Gastrocnemius medialis (tissue), 4 donors: ENCODE results near the gene MALAT1. TPM values are rescaled to one million over a fixed set of nuclear protein-coding genes. Genes with fewer than 3 reads are reported as not detected.
A peak's percentile ranks its signal among the peaks of the same experiment; 100 is the strongest.
"Not testable (repeated sequence)": the region's sequence is repeated elsewhere in the genome, so short reads cannot be mapped to it uniquely, and the experiment has no call there.

Experiments
- ATAC-seq, 2 donors: fragments of 150-250 bp; one replicate each; pipeline ENCODE4 v1.9.1; 2016
- DNase-seq, 2 donors: peaks; one replicate each; pipeline ENCODE4 v3.0.0-alpha.2; 2019
- H3K27ac ChIP-seq, 4 donors: fragments of 200-600 bp; sonication (generic); 1 replicate in 1 of 4; 2 replicates in 3 of 4; pipeline ENCODE4 v1.5.1; 2016 to 2018; ENCODE audit warnings: mild to moderate bottlenecking in 2 of 4, moderate library complexity in 1 of 4
- H3K27me3 ChIP-seq, 3 donors: fragments of 200-600 bp; sonication (generic) in 2 of 3; 1 replicate in 1 of 3; 2 replicates in 2 of 3; pipeline versions ENCODE4 v1.5.1 to v1.6.0; 2016 to 2019; ENCODE audit warnings: mild to moderate bottlenecking in 1 of 3, moderate library complexity in 1 of 3
- H3K36me3 ChIP-seq, 2 donors: fragments of 200-600 bp; sonication (generic) in 1 of 2; one replicate each; pipeline ENCODE4 v1.5.1; 2017 to 2018
- H3K4me1 ChIP-seq, 2 donors: fragments of 200-600 bp; sonication (generic) in 1 of 2; one replicate each; pipeline ENCODE4 v1.5.1; 2016 to 2017; ENCODE audit warnings: mild to moderate bottlenecking in 2 of 2
- H3K4me3 ChIP-seq, 4 donors: fragments of 200-600 bp; sonication (generic) in 3 of 4; 1 replicate in 1 of 4; 2 replicates in 3 of 4; pipeline ENCODE4 v1.5.1; 2016 to 2019; ENCODE audit warnings: mild to moderate bottlenecking in 2 of 4
- H3K9me3 ChIP-seq, 3 donors: fragments of 200-600 bp; sonication (generic) in 2 of 3; 1 replicate in 1 of 3; 2 replicates in 2 of 3; pipeline ENCODE4 v1.5.1; 2016 to 2019
- POLR2A ChIP-seq, 2 donors: fragments of 450-650 bp; IDR thresholded peaks; one replicate each; pipeline ENCODE4 v1.6.1; 2017; ENCODE audit warnings: antibody characterized with exemption in 2 of 2, mild to moderate bottlenecking in 2 of 2, moderate library complexity in 2 of 2
- in situ Hi-C, 4 donors: fragments of 200-750 bp; cut with MboI; loops; one replicate each; pipeline versions ENCODE4 v1.15.0 to v1.8.0; 2017; ENCODE audit warnings: low sequenced_read_pairs in 4 of 4
- intact Hi-C: fragments of 100-400 bp; cut with DNase I; formaldehyde crosslinking; loops from one replicate; pipeline ENCODE4 v1.15.1; 2023; ENCODE audit warnings: low total_unique reads
- total RNA-seq, 4 donors: library from RNA; depleted of rRNA; stranded (reverse); fragments of >200 nt; gene quantifications; one replicate each; pipeline versions ENCODE4 v1.1.0 to v1.2.3, GENCODE V29; 2016
- TF ChIP-seq, protein P1 (sequence below), 5 experiments: fragments of 450-650 bp in 3 of 5; fragments of 200-600 bp in 2 of 5; sonication (generic) in 2 of 5; IDR thresholded peaks in 4 of 5; conservative IDR thresholded peaks in 1 of 5; 1 replicate in 4 of 5; 2 replicates in 1 of 5; pipeline ENCODE4 v1.5.1; 2016 to 2019; ENCODE audit warnings: antibody characterized with exemption in 5 of 5, mild to moderate bottlenecking in 3 of 5, moderate library complexity in 3 of 5

MALAT1 gene
- total RNA-seq, 4 donors from 2014 or later = 874 to 6,745 (median 1,938) TPM

DNA sequence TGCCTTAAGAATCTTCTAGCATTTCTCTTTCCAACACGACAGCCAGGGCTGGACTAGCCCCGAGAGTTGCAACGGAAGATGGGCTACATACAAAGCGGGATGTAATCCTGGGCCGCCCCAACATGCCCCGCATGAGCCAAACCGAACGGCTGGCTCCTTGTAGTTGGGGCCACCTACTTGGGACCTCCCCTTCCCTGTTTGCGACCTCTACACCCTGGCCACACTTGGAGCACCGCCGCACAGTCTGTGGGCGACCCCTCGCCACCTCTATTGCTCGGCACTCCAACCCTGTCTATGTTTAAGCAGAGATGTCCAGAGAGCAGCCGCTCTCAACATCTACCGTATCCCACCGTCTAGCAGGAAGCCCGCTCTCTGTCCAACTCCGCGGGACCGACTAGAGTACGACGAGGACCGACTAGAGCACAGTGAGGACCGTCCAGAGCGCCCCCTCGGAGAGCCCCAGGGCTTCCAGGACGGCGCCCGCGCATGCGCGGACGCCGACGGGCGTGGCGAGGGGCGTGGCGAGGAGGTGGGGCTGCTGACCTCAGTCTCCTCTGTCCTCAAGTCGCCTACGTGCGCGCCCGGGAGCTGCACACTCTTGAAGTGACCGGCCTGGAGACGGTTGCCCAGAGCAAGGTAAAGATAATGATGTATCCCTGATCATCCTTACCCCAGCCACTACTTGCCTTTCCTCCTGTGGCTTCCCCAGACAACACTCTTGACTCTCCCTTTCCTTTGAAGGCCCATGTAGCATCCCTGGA is 44.0 kb upstream of the MALAT1 start:
- peak; percentile 88 to 94 for DNase-seq
- intact Hi-C loops (loop anchor here (2.0 kb wide), 2 partner anchors 16 to 38 kb away; no protein-coding TSS in a partner anchor), in situ Hi-C loops (no loop called here)
- H3K4me3 ChIP-seq = peak overlapping the region; percentile 55 to 74 (median 58)
- no peaks in the 10 kb centered on the region for H3K9me3 ChIP-seq
- H3K27ac ChIP-seq = peak overlapping the region; percentile 87 to 93 (median 90)
- H3K27me3 ChIP-seq = no peaks in the 10 kb centered on the region
- H3K4me1 ChIP-seq = peaks cover 12 to 16% of the 10 kb centered on the region in 2 donors
- no peaks in the 10 kb centered on the region for H3K36me3 ChIP-seq
- ATAC-seq = peak; percentile 80 to 88
- TF ChIP-seq POLR2A (IDR thresholded peaks at IDR 0.05) = peak; percentile 83 to 95
- TF ChIP-seq, protein P1, sequence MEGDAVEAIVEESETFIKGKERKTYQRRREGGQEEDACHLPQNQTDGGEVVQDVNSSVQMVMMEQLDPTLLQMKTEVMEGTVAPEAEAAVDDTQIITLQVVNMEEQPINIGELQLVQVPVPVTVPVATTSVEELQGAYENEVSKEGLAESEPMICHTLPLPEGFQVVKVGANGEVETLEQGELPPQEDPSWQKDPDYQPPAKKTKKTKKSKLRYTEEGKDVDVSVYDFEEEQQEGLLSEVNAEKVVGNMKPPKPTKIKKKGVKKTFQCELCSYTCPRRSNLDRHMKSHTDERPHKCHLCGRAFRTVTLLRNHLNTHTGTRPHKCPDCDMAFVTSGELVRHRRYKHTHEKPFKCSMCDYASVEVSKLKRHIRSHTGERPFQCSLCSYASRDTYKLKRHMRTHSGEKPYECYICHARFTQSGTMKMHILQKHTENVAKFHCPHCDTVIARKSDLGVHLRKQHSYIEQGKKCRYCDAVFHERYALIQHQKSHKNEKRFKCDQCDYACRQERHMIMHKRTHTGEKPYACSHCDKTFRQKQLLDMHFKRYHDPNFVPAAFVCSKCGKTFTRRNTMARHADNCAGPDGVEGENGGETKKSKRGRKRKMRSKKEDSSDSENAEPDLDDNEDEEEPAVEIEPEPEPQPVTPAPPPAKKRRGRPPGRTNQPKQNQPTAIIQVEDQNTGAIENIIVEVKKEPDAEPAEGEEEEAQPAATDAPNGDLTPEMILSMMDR (IDR thresholded peaks at IDR 0.05 in 4 of 5, conservative IDR thresholded peaks at IDR 0.05 in 1 of 5) = no peak

DNA sequence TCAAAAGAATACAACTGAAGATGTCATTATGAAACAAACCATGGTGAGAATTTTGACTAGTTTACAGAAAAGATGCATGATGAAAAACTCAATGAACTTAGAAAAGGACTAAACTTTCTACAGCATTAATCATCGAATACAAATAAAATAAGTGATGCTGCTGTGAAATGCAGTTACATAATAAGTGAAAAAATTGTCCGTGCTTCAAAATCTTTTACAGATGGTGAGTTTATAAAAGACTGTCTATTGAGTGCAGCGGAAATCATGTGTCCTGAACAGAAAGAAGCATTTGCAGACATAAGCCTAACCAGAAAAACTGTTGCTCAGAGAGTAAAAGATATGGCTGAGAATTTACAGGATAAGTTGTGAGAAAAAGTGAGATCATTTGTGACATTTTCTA is 42.4 kb upstream of the MALAT1 start:
- no peaks in the 10 kb centered on the region for H3K36me3 ChIP-seq
- peaks cover 12 to 16% of the 10 kb centered on the region in 2 donors for H3K4me1 ChIP-seq
- no peak for TF ChIP-seq POLR2A (IDR thresholded peaks at IDR 0.05)
- TF ChIP-seq, protein P1 (IDR thresholded peaks at IDR 0.05 in 4 of 5, conservative IDR thresholded peaks at IDR 0.05 in 1 of 5) = no peak
- intact Hi-C loops (no loop called here), in situ Hi-C loops (no loop called here)
- no peaks in the 10 kb centered on the region for H3K27me3 ChIP-seq
- H3K27ac ChIP-seq = peak overlapping the region in 1 of 4 donors; percentile 93
- ATAC-seq (no peak), DNase-seq (no peak)
- no peaks in the 10 kb centered on the region for H3K9me3 ChIP-seq
- no peak overlapping the region for H3K4me3 ChIP-seq

DNA sequence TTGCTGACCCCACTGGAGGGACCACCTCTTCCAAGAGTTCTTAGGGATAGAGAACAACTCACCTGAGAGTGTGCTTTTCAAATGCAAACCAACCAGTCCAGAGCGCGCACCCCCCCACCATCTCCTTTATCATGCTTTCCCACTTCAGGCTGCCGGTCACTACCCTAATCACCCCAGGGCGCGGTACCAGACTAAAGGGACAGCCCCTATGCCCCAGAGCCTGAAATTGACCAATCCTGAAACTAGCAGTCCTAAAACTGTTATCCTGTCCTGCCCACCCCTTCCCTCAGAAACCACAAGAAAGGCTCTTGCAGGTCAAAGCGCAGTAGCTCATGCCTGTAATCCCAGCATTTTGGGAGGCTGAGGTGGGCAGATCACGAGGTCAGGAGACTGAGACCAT is 39.3 kb upstream of the MALAT1 start:
- ATAC-seq = no peak
- TF ChIP-seq, protein P1 (IDR thresholded peaks at IDR 0.05 in 4 of 5, conservative IDR thresholded peaks at IDR 0.05 in 1 of 5) = no peak
- no peak for TF ChIP-seq POLR2A (IDR thresholded peaks at IDR 0.05)
- in situ Hi-C loops = no loop called here

DNA sequence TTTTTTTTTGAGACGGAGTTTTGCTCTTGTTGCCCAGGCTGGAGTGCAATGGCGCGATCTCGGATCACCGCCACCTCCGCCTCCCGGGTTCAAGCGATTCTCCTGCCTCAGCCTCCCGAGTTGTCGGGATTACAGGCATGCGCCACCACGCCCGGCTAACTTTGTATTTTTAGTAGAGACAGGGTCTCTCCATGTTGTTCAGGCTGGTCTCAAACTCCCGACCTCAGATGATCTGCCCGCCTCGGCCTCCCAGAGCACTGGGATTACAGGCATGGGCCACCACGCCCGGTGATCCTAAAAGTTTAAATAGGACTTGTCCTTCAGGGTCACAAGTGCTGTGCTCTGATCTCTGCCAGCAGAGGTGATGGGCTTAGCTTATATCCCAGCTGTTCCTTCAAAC is 33.4 kb upstream of the MALAT1 start:
- H3K27me3 ChIP-seq, DNase-seq, H3K4me3 ChIP-seq, intact Hi-C loops, H3K36me3 ChIP-seq, ATAC-seq, H3K9me3 ChIP-seq: not testable (repeated sequence)
- H3K4me1 ChIP-seq = peaks cover 12 to 15% of the 10 kb centered on the region in 2 donors
- H3K27ac ChIP-seq = peak overlapping the region in 1 of 4 donors; percentile 27
- in situ Hi-C loops = loop anchor here in 1 of 4 donors (10.0 kb wide), 1 partner anchor 51 kb away; no protein-coding TSS in a partner anchor

More for the DNA sequence above, 39.3 kb upstream of the MALAT1 start:
- no peak overlapping the region for H3K27ac ChIP-seq
- H3K4me3 ChIP-seq = no peak overlapping the region
- H3K4me1 ChIP-seq = peaks cover 6 to 11% of the 10 kb centered on the region in 2 donors
- intact Hi-C loops = no loop called here
- peak in 1 of 2 donors; percentile 9 for DNase-seq
- no peaks in the 10 kb centered on the region for H3K9me3 ChIP-seq
- no peaks in the 10 kb centered on the region for H3K36me3 ChIP-seq
- H3K27me3 ChIP-seq = no peaks in the 10 kb centered on the region

DNA sequence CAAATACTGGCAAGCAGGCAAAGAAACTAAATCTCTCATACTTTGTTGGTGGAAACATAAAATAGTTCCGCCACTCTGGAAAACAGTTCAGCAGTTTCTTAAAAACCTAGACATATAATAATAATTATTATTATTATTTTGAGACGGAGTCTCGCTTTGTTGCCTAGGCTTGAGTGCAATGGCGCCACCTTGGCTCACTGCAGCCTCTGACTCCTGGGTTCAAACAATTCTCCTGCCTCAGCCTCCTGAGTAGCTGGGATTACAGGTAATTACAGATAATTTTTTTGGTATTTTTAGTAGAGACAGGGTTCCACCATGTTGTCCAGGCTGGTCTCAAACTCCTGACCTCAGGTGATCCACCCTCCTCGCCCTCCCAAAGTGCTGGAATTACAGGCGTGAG is 31.5 kb upstream of the MALAT1 start:
- DNase-seq, H3K9me3 ChIP-seq, ATAC-seq, intact Hi-C loops, H3K27me3 ChIP-seq, H3K4me3 ChIP-seq, H3K36me3 ChIP-seq: not testable (repeated sequence)
- Histone ChIP-seq H3K4me1 (peaks cover 26 to 29% of the 10 kb centered on the region in 2 donors), H3K27ac (peak overlapping the region in 1 of 4 donors; percentile 97)
- in situ Hi-C loops = loop anchor here in 1 of 4 donors (10.0 kb wide), 1 partner anchor 53 kb away; no protein-coding TSS in a partner anchor
